K562 (cell line): ENCODE data around the gene MAP1A. TPM values are rescaled to one million over a fixed set of nuclear protein-coding genes. Genes with fewer than 3 reads are reported as not detected.

Experiments used
- AFF1 ChIP-seq, 2 experiments: fragments of 450-650 bp; IDR thresholded peaks; 2 replicates each; pipeline ENCODE4 v1.6.1; 2018; ENCODE audit warnings: mild to moderate bottlenecking in 2 of 2, low read depth in 1 of 2; ENCODE audit not compliant: partially characterized antibody in 2 of 2
- BRD4 ChIP-seq: fragments of 200-600 bp; sonication (generic); IDR thresholded peaks from 2 replicates; pipeline ENCODE4 v1.6.1; 2017; ENCODE audit warnings: inconsistent platforms
- CBFA2T2 ChIP-seq: fragments of 450-650 bp; conservative IDR thresholded peaks from 2 replicates; pipeline ENCODE4 v1.6.1; 2017; ENCODE audit warnings: mild to moderate bottlenecking
- CREB5 ChIP-seq: fragments of 250-450 bp; sonication (Bioruptor Pico); IDR thresholded peaks from 2 replicates; pipeline ENCODE4 v1.5.0; 2020; ENCODE audit warnings: mild to moderate bottlenecking
- IRF1 ChIP-seq: sonication (generic); formaldehyde crosslinking; IDR thresholded peaks from 2 replicates; pipeline ENCODE4 v1.8.0; 2022; ENCODE audit warnings: missing genetic modification reagents, mild to moderate bottlenecking, borderline replicate concordance
- MAZ ChIP-seq, 2 experiments: fragments of 450-650 bp in 1 of 2; sonication (generic) in 1 of 2; formaldehyde crosslinking; IDR thresholded peaks in 1 of 2; conservative IDR thresholded peaks in 1 of 2; 2 replicates each; pipeline versions ENCODE4 v1.4.0 to v1.5.0; 2020; ENCODE audit warnings: mild to moderate bottlenecking in 1 of 2, missing genetic modification reagents in 1 of 2
- NFATC3 ChIP-seq: fragments of 450-650 bp; IDR thresholded peaks from 2 replicates; pipeline ENCODE4 v1.6.1; 2017; ENCODE audit warnings: mild to moderate bottlenecking
- NRF1 ChIP-seq, 2 experiments: fragments of 450-650 bp; IDR thresholded peaks in 1 of 2; conservative IDR thresholded peaks in 1 of 2; 2 replicates each; pipeline ENCODE4 v1.6.1; 2014; ENCODE audit warnings: mild to moderate bottlenecking in 2 of 2
- POLR2A ChIP-seq: fragments of 450-650 bp; conservative IDR thresholded peaks from 2 replicates; pipeline ENCODE4 v1.6.1; 2016
- SIX5 ChIP-seq, 2 experiments: IDR thresholded peaks; 2 replicates each; pipeline ENCODE4 v1.6.1; 2011; ENCODE audit warnings: low read length in 2 of 2, borderline replicate concordance in 1 of 2, low read depth in 1 of 2, mild to moderate bottlenecking in 1 of 2, moderate library complexity in 1 of 2; ENCODE audit not compliant: insufficient read depth in 1 of 2
- SMAD3 ChIP-seq: fragments of 450-650 bp; formaldehyde crosslinking; conservative IDR thresholded peaks from 2 replicates; pipeline ENCODE4 v1.4.0; 2020; ENCODE audit warnings: mild to moderate bottlenecking
- SP2 ChIP-seq: IDR thresholded peaks from 2 replicates; pipeline ENCODE4 v1.6.1; 2011; ENCODE audit warnings: mild to moderate bottlenecking, low read depth, low read length, moderate library complexity; ENCODE audit not compliant: poor library complexity, severe bottlenecking; ENCODE audit errors: extremely low read depth
- ZNF184 ChIP-seq: sonication (generic); formaldehyde crosslinking; IDR thresholded peaks from 2 replicates; pipeline ENCODE4 v1.5.0; 2020; ENCODE audit warnings: missing genetic modification reagents
- ZNF224 ChIP-seq: sonication (generic); formaldehyde crosslinking; IDR thresholded peaks from 2 replicates; pipeline ENCODE4 v1.8.0; 2022; ENCODE audit warnings: mild to moderate bottlenecking, missing genetic modification reagents
- ZNF764 ChIP-seq: fragments of 250-450 bp; sonication (Bioruptor Pico); IDR thresholded peaks from 2 replicates; pipeline ENCODE4 v1.4.0; 2020; ENCODE audit warnings: low read depth, mild to moderate bottlenecking, moderate library complexity
- polyA plus RNA-seq, 8 experiments: library from polyadenylated mRNA; depleted of rRNA in 4 of 8; stranded (reverse) in 5 of 8; unstranded in 3 of 8; fragments of >200 nt; fragmentation: Nextera tagmentation in 2 of 8; fragmentation: Illumina TruSeq in 1 of 8; extraction: Ambion mirVana in 2 of 8; extraction: Trizol in 1 of 8; gene quantifications; 2 replicates each; pipeline versions ENCODE4 v1.2.1 to v1.2.3, GENCODE V29; 2011 to 2014; ENCODE audit warnings: inconsistent platforms in 1 of 8, missing spikeins in 1 of 8
- total RNA-seq, 7 experiments: library from RNA; depleted of rRNA in 6 of 7; stranded (reverse); fragments of >200 nt in 6 of 7; fragmentation: Illumina TruSeq in 2 of 7; extraction: Trizol in 2 of 7; gene quantifications; 2 replicates each; pipeline versions ENCODE4 v1.2.1 to v1.2.3, GENCODE V29; 2011 to 2021; ENCODE audit warnings: low replicate concordance in 1 of 7
- TF ChIP-seq, protein P1 (sequence below): fragments of 450-650 bp; IDR thresholded peaks from 2 replicates; pipeline ENCODE4 v1.6.1; 2017; ENCODE audit warnings: antibody characterized with exemption
- TF ChIP-seq, protein P2 (sequence below), 2 experiments: IDR thresholded peaks; 2 replicates each; pipeline ENCODE4 v1.6.1; 2011; ENCODE audit warnings: borderline replicate concordance in 1 of 2, control low read depth in 1 of 2, low read depth in 1 of 2, low read length in 1 of 2, mild to moderate bottlenecking in 1 of 2, mixed read lengths in 1 of 2, moderate library complexity in 1 of 2; ENCODE audit not compliant: insufficient read depth in 1 of 2, insufficient read length in 1 of 2, poor library complexity in 1 of 2, severe bottlenecking in 1 of 2; ENCODE audit errors: extremely low read depth in 1 of 2

MAP1A gene
- total and polyA plus RNA-seq, 9 of the 15 experiments (the other 6 are each of a cell fraction or from before 2014, with no cell fraction given): 2.0 to 20.3 (median 7.3) TPM

DNA sequence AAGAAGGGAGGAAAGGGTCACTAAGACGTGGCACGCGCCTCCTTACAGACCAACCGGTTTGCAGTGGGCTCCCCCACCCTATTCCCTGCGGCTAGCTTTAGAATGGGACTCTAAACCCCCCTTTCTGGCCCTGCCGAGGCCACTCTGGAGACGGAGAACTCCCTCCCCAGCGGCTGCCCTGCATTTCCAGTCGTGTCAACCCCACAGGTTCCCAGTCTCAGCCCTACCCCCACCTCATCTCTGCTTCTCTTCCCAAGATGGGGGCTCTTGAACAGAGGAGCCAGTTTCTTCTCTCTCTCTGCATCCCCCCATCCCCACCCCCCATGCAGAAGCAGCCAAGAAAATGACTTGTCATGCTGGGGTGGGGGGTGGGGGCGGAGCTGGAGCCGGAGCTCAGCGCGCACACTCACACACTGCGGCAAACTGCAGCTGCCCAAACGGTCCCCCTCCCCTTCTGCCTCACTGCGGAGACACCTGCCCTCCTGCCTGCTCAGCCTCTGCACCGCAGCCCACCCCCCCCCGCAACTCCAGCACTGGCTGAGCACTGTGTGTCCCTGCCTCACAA lies 871 bp downstream of the MAP1A start (continued):
- TF ChIP-seq, protein P1, sequence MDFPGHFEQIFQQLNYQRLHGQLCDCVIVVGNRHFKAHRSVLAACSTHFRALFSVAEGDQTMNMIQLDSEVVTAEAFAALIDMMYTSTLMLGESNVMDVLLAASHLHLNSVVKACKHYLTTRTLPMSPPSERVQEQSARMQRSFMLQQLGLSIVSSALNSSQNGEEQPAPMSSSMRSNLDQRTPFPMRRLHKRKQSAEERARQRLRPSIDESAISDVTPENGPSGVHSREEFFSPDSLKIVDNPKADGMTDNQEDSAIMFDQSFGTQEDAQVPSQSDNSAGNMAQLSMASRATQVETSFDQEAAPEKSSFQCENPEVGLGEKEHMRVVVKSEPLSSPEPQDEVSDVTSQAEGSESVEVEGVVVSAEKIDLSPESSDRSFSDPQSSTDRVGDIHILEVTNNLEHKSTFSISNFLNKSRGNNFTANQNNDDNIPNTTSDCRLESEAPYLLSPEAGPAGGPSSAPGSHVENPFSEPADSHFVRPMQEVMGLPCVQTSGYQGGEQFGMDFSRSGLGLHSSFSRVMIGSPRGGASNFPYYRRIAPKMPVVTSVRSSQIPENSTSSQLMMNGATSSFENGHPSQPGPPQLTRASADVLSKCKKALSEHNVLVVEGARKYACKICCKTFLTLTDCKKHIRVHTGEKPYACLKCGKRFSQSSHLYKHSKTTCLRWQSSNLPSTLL: no peak
- peak; percentile 70 to 75 for TF ChIP-seq NRF1 (conservative IDR thresholded peaks at IDR 0.05 in 1 of 2, IDR thresholded peaks at IDR 0.05 in 1 of 2)
- TF ChIP-seq CBFA2T2: peak; percentile 25
- no peak for TF ChIP-seq SMAD3 (CRISPR knock-in tag)
- TF ChIP-seq IRF1: no peak
- TF ChIP-seq CREB5: no peak
- TF ChIP-seq ZNF224: no peak
- peak; percentile 78; a peak in 3 of 4 replicates for TF ChIP-seq MAZ (CRISPR knock-in tag; conservative IDR thresholded peaks at IDR 0.05 in 1 of 2, IDR thresholded peaks at IDR 0.05 in 1 of 2)
- TF ChIP-seq AFF1 (IDR thresholded peaks at IDR 0.05; ENCODE audit: low read depth in 1 of 2, partially characterized antibody in 2 of 2): no peak
- no peak for TF ChIP-seq ZNF764
- TF ChIP-seq BRD4: no peak
- no peak for TF ChIP-seq ZNF184 (CRISPR knock-in tag)
- TF ChIP-seq SP2: no peak
- no peak for TF ChIP-seq POLR2A
- TF ChIP-seq NFATC3: no peak
- TF ChIP-seq SIX5 (IDR thresholded peaks at IDR 0.05; ENCODE audit: borderline replicate concordance in 1 of 2, insufficient read depth in 1 of 2, low read depth in 1 of 2, low read length in 2 of 2): no peak
- TF ChIP-seq, protein P2, sequence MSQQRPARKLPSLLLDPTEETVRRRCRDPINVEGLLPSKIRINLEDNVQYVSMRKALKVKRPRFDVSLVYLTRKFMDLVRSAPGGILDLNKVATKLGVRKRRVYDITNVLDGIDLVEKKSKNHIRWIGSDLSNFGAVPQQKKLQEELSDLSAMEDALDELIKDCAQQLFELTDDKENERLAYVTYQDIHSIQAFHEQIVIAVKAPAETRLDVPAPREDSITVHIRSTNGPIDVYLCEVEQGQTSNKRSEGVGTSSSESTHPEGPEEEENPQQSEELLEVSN (IDR thresholded peaks at IDR 0.05; ENCODE audit: borderline replicate concordance in 1 of 2, extremely low read depth in 1 of 2, insufficient read depth in 1 of 2, insufficient read length in 1 of 2, low read depth in 1 of 2, low read length in 1 of 2, poor library complexity in 1 of 2, severe bottlenecking in 1 of 2): no peak
